ENCODE data around the gene DLG4.

DNA sequence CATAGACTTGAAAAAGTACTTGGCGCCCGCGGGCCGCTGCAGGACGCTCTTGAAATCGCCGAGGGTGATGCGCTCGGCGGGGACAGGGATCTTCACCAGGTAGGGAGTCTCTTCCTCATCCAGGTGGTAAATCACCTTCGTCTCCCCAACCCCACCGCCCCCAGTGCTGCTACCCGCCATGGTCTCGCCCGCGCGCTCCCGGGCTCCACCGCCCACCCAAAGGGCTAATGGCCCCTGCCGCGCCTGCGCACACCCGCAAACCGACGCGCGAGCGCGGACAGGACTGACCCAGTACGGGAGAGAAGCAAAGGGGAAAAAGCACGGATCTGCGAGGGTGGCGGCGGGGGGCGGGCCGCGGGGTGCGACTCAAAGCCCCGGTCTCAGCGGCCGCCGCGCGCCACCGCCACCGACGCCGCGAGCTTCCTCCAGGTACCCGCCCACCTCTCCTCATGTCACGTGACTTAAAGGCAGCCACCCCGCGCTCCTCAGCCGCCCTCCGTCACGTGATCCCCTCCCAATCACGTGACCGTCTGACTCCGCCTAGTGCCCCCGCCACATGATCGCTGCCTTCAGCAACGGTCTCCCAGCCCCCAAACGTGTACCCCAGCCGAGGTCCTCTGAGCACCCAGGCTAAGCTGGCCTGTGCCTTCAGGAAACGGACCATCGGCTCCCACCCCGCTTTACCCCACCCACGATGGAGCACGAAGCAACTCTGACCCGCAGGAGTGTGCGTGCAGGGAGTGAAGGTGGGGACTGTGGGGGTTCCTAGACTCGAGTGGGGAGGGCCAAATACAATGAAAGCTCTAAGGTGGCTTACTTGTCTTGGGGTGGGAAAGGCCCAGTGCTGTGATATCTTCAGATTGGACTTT lies 14.7 kb upstream of the DLG4 start, which contains the start of gene DVL2:
- TF ChIP-seq, protein P1, sequence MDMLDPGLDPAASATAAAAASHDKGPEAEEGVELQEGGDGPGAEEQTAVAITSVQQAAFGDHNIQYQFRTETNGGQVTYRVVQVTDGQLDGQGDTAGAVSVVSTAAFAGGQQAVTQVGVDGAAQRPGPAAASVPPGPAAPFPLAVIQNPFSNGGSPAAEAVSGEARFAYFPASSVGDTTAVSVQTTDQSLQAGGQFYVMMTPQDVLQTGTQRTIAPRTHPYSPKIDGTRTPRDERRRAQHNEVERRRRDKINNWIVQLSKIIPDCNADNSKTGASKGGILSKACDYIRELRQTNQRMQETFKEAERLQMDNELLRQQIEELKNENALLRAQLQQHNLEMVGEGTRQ (CRISPR knock-in tag; IDR thresholded peaks at IDR 0.05): peak; percentile 100
- TF ChIP-seq, protein P2, sequence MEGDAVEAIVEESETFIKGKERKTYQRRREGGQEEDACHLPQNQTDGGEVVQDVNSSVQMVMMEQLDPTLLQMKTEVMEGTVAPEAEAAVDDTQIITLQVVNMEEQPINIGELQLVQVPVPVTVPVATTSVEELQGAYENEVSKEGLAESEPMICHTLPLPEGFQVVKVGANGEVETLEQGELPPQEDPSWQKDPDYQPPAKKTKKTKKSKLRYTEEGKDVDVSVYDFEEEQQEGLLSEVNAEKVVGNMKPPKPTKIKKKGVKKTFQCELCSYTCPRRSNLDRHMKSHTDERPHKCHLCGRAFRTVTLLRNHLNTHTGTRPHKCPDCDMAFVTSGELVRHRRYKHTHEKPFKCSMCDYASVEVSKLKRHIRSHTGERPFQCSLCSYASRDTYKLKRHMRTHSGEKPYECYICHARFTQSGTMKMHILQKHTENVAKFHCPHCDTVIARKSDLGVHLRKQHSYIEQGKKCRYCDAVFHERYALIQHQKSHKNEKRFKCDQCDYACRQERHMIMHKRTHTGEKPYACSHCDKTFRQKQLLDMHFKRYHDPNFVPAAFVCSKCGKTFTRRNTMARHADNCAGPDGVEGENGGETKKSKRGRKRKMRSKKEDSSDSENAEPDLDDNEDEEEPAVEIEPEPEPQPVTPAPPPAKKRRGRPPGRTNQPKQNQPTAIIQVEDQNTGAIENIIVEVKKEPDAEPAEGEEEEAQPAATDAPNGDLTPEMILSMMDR (IDR thresholded peaks at IDR 0.05): no peak
- TF ChIP-seq JUN (CRISPR knock-in tag; IDR thresholded peaks at IDR 0.05) (no peak), NFYB (CRISPR knock-in tag; conservative IDR thresholded peaks at IDR 0.05; ENCODE audit: low read depth) (no peak; the same call in 1 of the 2 replicates), SMAD3 (CRISPR knock-in tag; IDR thresholded peaks at IDR 0.05; ENCODE audit: borderline replicate concordance) (peak; percentile 92), ETV6 (CRISPR knock-in tag; IDR thresholded peaks at IDR 0.05) (peak; percentile 93), ZNF232 (CRISPR knock-in tag; IDR thresholded peaks at IDR 0.05) (peak; percentile 94; the same call in 1 of the 2 replicates)
- TF ChIP-seq, protein P3, sequence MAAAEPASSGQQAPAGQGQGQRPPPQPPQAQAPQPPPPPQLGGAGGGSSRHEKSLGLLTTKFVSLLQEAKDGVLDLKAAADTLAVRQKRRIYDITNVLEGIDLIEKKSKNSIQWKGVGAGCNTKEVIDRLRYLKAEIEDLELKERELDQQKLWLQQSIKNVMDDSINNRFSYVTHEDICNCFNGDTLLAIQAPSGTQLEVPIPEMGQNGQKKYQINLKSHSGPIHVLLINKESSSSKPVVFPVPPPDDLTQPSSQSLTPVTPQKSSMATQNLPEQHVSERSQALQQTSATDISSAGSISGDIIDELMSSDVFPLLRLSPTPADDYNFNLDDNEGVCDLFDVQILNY (CRISPR knock-in tag; IDR thresholded peaks at IDR 0.05): 0 out of 2 replicates have a peak, but pooled peaks have one; percentile 84
- TF ChIP-seq, protein P4, sequence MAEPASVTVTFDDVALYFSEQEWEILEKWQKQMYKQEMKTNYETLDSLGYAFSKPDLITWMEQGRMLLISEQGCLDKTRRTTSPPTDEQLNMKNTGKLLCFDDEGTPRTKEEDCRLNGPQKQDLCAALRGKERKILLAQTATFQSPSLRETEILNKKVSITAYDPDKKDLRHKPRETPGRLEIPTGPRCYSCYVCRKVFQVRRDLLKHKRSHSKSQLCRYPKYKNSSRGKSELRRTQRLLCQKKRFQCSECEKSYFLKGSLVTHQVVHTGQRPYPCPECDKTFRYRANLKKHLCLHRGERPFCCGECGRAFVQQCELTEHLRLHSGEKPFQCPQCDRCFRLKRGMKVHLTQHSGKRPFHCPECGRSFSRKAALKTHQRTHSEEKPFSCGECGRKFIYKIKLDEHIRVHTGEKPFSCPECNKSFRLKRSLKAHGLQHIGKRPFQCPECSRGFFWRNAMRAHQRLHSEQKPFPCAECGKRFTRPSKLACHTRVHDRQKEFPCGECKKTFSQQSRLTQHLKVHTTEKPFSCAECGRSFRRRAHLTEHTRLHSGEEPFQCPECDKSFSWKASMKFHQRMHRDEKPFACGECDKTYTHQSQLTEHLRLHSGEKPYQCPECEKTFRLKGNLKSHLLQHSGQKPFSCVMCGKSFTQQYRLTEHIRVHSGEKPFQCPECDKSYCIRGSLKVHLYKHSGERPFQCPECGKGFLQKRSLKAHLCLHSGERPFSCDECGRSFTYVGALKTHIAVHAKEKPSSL (CRISPR knock-in tag; conservative IDR thresholded peaks at IDR 0.05): peak; percentile 90
- TF ChIP-seq, protein P5, sequence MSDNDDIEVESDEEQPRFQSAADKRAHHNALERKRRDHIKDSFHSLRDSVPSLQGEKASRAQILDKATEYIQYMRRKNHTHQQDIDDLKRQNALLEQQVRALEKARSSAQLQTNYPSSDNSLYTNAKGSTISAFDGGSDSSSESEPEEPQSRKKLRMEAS (CRISPR knock-in tag; IDR thresholded peaks at IDR 0.05): peak; percentile 73
- TF ChIP-seq, protein P6, sequence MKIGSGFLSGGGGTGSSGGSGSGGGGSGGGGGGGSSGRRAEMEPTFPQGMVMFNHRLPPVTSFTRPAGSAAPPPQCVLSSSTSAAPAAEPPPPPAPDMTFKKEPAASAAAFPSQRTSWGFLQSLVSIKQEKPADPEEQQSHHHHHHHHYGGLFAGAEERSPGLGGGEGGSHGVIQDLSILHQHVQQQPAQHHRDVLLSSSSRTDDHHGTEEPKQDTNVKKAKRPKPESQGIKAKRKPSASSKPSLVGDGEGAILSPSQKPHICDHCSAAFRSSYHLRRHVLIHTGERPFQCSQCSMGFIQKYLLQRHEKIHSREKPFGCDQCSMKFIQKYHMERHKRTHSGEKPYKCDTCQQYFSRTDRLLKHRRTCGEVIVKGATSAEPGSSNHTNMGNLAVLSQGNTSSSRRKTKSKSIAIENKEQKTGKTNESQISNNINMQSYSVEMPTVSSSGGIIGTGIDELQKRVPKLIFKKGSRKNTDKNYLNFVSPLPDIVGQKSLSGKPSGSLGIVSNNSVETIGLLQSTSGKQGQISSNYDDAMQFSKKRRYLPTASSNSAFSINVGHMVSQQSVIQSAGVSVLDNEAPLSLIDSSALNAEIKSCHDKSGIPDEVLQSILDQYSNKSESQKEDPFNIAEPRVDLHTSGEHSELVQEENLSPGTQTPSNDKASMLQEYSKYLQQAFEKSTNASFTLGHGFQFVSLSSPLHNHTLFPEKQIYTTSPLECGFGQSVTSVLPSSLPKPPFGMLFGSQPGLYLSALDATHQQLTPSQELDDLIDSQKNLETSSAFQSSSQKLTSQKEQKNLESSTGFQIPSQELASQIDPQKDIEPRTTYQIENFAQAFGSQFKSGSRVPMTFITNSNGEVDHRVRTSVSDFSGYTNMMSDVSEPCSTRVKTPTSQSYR (CRISPR knock-in tag; IDR thresholded peaks at IDR 0.05): peak; percentile 84; the same call in 1 of the 2 replicates
- TF ChIP-seq, protein P7, sequence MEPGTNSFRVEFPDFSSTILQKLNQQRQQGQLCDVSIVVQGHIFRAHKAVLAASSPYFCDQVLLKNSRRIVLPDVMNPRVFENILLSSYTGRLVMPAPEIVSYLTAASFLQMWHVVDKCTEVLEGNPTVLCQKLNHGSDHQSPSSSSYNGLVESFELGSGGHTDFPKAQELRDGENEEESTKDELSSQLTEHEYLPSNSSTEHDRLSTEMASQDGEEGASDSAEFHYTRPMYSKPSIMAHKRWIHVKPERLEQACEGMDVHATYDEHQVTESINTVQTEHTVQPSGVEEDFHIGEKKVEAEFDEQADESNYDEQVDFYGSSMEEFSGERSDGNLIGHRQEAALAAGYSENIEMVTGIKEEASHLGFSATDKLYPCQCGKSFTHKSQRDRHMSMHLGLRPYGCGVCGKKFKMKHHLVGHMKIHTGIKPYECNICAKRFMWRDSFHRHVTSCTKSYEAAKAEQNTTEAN (CRISPR knock-in tag; IDR thresholded peaks at IDR 0.05): 0 out of 2 replicates have a peak, but pooled peaks have one; percentile 28
